ENCODE data around the gene CLOCK.

The CLOCK gene

GRCh38 chr4:55382488-55383003 lies 164.2 kb downstream of the CLOCK start:
- Histone ChIP-seq H3K9me3 (no peaks in the 10 kb centered on the region), H3K27me3 (no peaks in the 10 kb centered on the region), H3K36me3 (no peaks in the 10 kb centered on the region), H3K27ac (no peak overlapping the region), H3K4me3 (ENCODE audit: low read depth in 1 of 2, low read length in 1 of 2) (no peak overlapping the region), H3K4me1 (ENCODE audit: control insufficient read depth in 1 of 2, insufficient read depth in 1 of 2, low read depth in 1 of 2, low read length in 1 of 2) (no peaks in the 10 kb centered on the region)
- no peak for TF ChIP-seq CTCF (IDR thresholded peaks at IDR 0.05)

GRCh38 chr4:55381502-55381901 lies 165.2 kb downstream of the CLOCK start:
- no peaks in the 10 kb centered on the region for H3K9me3 ChIP-seq
- no peaks in the 10 kb centered on the region for H3K4me1 ChIP-seq (ENCODE audit: control insufficient read depth in 1 of 2, insufficient read depth in 1 of 2, low read depth in 1 of 2, low read length in 1 of 2)

GRCh38 chr4:55380576-55380975 lies 166.1 kb downstream of the CLOCK start:
- Histone ChIP-seq H3K4me1 (ENCODE audit: control insufficient read depth in 1 of 2, insufficient read depth in 1 of 2, low read depth in 1 of 2, low read length in 1 of 2) (no peaks in the 10 kb centered on the region), H3K9me3 (no peaks in the 10 kb centered on the region), H3K27ac (no peak overlapping the region), H3K36me3 (no peaks in the 10 kb centered on the region), H3K4me3 (ENCODE audit: low read depth in 1 of 2, low read length in 1 of 2) (no peak overlapping the region), H3K27me3 (no peaks in the 10 kb centered on the region)
- no peak for TF ChIP-seq CTCF (IDR thresholded peaks at IDR 0.05)

More at GRCh38 chr4:55381502-55381901, 165.2 kb downstream of the CLOCK start:
- Histone ChIP-seq H3K36me3 (no peaks in the 10 kb centered on the region), H3K27me3 (no peaks in the 10 kb centered on the region), H3K4me3 (ENCODE audit: low read depth in 1 of 2, low read length in 1 of 2) (no peak overlapping the region), H3K27ac (no peak overlapping the region)
- no peak for TF ChIP-seq CTCF (IDR thresholded peaks at IDR 0.05)

GRCh38 chr4:55378617-55379467 lies 167.9 kb downstream of the CLOCK start:
- Histone ChIP-seq H3K27ac (no peak overlapping the region), H3K9me3 (no peaks in the 10 kb centered on the region), H3K4me3 (ENCODE audit: low read depth in 1 of 2, low read length in 1 of 2) (no peak overlapping the region), H3K4me1 (ENCODE audit: control insufficient read depth in 1 of 2, insufficient read depth in 1 of 2, low read depth in 1 of 2, low read length in 1 of 2) (no peaks in the 10 kb centered on the region), H3K36me3 (no peaks in the 10 kb centered on the region), H3K27me3 (no peaks in the 10 kb centered on the region)
- TF ChIP-seq CTCF (IDR thresholded peaks at IDR 0.05) = no peak
